ENCODE results near the gene CST3. TPM values are rescaled to one million over a fixed set of nuclear protein-coding genes. Genes with fewer than 3 reads are reported as not detected.

Gene CST3
- total and polyA plus RNA-seq, 2 of the 8 experiments (the other 6 are each of a cell fraction or from before 2014, with no cell fraction given) = 53.2 to 184 TPM

DNA sequence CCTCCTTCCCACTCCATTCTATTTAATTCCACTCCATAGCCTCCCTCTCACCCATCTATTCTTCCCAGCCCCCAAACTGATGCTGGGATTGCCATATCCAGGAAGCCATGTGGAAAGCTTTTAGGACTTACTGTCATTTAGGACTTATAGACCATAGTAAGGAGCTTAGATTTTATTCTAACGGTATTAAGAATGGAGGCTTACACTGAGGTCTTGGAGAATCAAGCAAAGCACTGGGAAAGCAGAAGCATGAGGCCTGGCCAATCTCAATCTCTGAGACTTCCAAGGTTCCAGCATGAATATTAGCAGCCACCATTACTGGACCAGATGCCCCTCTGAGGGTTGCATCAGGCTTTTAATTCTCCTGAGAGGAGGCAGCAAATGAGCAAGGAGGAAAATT is 33.4 kb downstream of the CST3 start (continued):
- TF ChIP-seq, protein P1, sequence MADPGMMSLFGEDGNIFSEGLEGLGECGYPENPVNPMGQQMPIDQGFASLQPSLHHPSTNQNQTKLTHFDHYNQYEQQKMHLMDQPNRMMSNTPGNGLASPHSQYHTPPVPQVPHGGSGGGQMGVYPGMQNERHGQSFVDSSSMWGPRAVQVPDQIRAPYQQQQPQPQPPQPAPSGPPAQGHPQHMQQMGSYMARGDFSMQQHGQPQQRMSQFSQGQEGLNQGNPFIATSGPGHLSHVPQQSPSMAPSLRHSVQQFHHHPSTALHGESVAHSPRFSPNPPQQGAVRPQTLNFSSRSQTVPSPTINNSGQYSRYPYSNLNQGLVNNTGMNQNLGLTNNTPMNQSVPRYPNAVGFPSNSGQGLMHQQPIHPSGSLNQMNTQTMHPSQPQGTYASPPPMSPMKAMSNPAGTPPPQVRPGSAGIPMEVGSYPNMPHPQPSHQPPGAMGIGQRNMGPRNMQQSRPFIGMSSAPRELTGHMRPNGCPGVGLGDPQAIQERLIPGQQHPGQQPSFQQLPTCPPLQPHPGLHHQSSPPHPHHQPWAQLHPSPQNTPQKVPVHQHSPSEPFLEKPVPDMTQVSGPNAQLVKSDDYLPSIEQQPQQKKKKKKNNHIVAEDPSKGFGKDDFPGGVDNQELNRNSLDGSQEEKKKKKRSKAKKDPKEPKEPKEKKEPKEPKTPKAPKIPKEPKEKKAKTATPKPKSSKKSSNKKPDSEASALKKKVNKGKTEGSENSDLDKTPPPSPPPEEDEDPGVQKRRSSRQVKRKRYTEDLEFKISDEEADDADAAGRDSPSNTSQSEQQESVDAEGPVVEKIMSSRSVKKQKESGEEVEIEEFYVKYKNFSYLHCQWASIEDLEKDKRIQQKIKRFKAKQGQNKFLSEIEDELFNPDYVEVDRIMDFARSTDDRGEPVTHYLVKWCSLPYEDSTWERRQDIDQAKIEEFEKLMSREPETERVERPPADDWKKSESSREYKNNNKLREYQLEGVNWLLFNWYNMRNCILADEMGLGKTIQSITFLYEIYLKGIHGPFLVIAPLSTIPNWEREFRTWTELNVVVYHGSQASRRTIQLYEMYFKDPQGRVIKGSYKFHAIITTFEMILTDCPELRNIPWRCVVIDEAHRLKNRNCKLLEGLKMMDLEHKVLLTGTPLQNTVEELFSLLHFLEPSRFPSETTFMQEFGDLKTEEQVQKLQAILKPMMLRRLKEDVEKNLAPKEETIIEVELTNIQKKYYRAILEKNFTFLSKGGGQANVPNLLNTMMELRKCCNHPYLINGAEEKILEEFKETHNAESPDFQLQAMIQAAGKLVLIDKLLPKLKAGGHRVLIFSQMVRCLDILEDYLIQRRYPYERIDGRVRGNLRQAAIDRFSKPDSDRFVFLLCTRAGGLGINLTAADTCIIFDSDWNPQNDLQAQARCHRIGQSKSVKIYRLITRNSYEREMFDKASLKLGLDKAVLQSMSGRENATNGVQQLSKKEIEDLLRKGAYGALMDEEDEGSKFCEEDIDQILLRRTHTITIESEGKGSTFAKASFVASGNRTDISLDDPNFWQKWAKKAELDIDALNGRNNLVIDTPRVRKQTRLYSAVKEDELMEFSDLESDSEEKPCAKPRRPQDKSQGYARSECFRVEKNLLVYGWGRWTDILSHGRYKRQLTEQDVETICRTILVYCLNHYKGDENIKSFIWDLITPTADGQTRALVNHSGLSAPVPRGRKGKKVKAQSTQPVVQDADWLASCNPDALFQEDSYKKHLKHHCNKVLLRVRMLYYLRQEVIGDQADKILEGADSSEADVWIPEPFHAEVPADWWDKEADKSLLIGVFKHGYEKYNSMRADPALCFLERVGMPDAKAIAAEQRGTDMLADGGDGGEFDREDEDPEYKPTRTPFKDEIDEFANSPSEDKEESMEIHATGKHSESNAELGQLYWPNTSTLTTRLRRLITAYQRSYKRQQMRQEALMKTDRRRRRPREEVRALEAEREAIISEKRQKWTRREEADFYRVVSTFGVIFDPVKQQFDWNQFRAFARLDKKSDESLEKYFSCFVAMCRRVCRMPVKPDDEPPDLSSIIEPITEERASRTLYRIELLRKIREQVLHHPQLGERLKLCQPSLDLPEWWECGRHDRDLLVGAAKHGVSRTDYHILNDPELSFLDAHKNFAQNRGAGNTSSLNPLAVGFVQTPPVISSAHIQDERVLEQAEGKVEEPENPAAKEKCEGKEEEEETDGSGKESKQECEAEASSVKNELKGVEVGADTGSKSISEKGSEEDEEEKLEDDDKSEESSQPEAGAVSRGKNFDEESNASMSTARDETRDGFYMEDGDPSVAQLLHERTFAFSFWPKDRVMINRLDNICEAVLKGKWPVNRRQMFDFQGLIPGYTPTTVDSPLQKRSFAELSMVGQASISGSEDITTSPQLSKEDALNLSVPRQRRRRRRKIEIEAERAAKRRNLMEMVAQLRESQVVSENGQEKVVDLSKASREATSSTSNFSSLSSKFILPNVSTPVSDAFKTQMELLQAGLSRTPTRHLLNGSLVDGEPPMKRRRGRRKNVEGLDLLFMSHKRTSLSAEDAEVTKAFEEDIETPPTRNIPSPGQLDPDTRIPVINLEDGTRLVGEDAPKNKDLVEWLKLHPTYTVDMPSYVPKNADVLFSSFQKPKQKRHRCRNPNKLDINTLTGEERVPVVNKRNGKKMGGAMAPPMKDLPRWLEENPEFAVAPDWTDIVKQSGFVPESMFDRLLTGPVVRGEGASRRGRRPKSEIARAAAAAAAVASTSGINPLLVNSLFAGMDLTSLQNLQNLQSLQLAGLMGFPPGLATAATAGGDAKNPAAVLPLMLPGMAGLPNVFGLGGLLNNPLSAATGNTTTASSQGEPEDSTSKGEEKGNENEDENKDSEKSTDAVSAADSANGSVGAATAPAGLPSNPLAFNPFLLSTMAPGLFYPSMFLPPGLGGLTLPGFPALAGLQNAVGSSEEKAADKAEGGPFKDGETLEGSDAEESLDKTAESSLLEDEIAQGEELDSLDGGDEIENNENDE (IDR thresholded peaks at IDR 0.05; ENCODE audit: insufficient replicate concordance, low read length) = no peak
- no peak for TF ChIP-seq ASH2L (IDR thresholded peaks at IDR 0.05; ENCODE audit: low read length)
- TF ChIP-seq SIN3A (conservative IDR thresholded peaks at IDR 0.05 in 1 of 2, IDR thresholded peaks at IDR 0.05 in 1 of 2; ENCODE audit: low read depth in 1 of 2, low read length in 2 of 2) = no peak
- TF ChIP-seq CEBPB (IDR thresholded peaks at IDR 0.05; ENCODE audit: low read depth, low read length) = no peak
- TF ChIP-seq SP4 (IDR thresholded peaks at IDR 0.05; ENCODE audit: low read length) = no peak
- TF ChIP-seq RBBP5 (IDR thresholded peaks at IDR 0.05; ENCODE audit: borderline replicate concordance, low read depth, low read length) = no peak
- TF ChIP-seq BCL11A (IDR thresholded peaks at IDR 0.05; ENCODE audit: low read depth in 2 of 2, low read length in 2 of 2) = no peak
- TF ChIP-seq POU5F1 (IDR thresholded peaks at IDR 0.05; ENCODE audit: low read depth, low read length) = no peak
- no peak for TF ChIP-seq SRF (IDR thresholded peaks at IDR 0.05; ENCODE audit: low read depth, low read length)
- TF ChIP-seq, protein P2, sequence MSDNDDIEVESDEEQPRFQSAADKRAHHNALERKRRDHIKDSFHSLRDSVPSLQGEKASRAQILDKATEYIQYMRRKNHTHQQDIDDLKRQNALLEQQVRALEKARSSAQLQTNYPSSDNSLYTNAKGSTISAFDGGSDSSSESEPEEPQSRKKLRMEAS (IDR thresholded peaks at IDR 0.05) = no peak
- TF ChIP-seq NRF1 (IDR thresholded peaks at IDR 0.05; ENCODE audit: low read depth, low read length) = no peak
- TF ChIP-seq HDAC6 (IDR thresholded peaks at IDR 0.05; ENCODE audit: low read depth, low read length) = no peak

Measured in H1 (cell line).